HL-60 (cell line): ENCODE measurements around the gene KDM4C.

Experiments used
- CTCF ChIP-seq: IDR thresholded peaks from one replicate; pipeline ENCODE4 v1.5.1; 2011; ENCODE audit warnings: low read length, control low read depth, inconsistent platforms; ENCODE audit not compliant: insufficient read depth
- GABPA ChIP-seq: IDR thresholded peaks from 2 replicates; pipeline ENCODE4 v1.6.1; 2012; ENCODE audit warnings: low read depth
- POLR2AphosphoS5 ChIP-seq: IDR thresholded peaks from 2 replicates; pipeline ENCODE4 v1.6.1; 2012; ENCODE audit warnings: low read depth
- REST ChIP-seq: IDR thresholded peaks from 2 replicates; pipeline ENCODE4 v1.6.1; 2012; ENCODE audit warnings: low read depth; ENCODE audit not compliant: insufficient replicate concordance

- TF ChIP-seq CTCF (no peak), GABPA (no peak), REST (no peak), POLR2AphosphoS5 (no peak)
Observed at GRCh38 chr9:6708732-6709131, 49.0 kb upstream of the KDM4C start.
